Measurements from ENCODE around the gene FRAS1.

GRCh38 chr4:78552389-78553042 lies 495.4 kb downstream of the FRAS1 start:
- TF ChIP-seq CTCF (IDR thresholded peaks at IDR 0.05) (no peak), POLR2A (IDR thresholded peaks at IDR 0.05) (no peak)

Measured in uterus (tissue), 2 donors.